Loucy (cell line): ENCODE measurements around the gene BAIAP3.

Source experiments
- H2AFZ ChIP-seq: fragments of 200-600 bp; sonication (generic); 2 replicates; pipeline ENCODE4 v1.6.0; 2016; ENCODE audit warnings: antibody characterized with exemption, mild to moderate bottlenecking, low read length, moderate library complexity
- H3F3A ChIP-seq: fragments of 200-600 bp; 2 replicates; pipeline ENCODE4 v1.6.0; 2016; ENCODE audit warnings: antibody characterized with exemption, low read depth, mild to moderate bottlenecking
- H3K27me3 ChIP-seq: fragments of 200-600 bp; sonication (generic); 2 replicates; pipeline ENCODE4 v1.6.1; 2014; ENCODE audit warnings: low read length, mild to moderate bottlenecking; ENCODE audit not compliant: insufficient read depth, poor library complexity, severe bottlenecking
- H3K36me3 ChIP-seq: fragments of 200-600 bp; sonication (generic); 2 replicates; pipeline ENCODE4 v1.6.1; 2016; ENCODE audit warnings: low read length; ENCODE audit not compliant: insufficient read depth
- H3K4me1 ChIP-seq: fragments of 200-600 bp; sonication (generic); 2 replicates; pipeline ENCODE4 v1.5.1; 2014; ENCODE audit warnings: low read length, mild to moderate bottlenecking; ENCODE audit not compliant: insufficient read depth, poor library complexity, severe bottlenecking
- H3K4me2 ChIP-seq: fragments of 200-600 bp; sonication (generic); 2 replicates; pipeline ENCODE4 v1.6.0; 2014; ENCODE audit warnings: antibody characterized with exemption, low read length, low read depth, mild to moderate bottlenecking; ENCODE audit not compliant: poor library complexity, severe bottlenecking
- H3K4me3 ChIP-seq: fragments of 200-600 bp; sonication (generic); 2 replicates; pipeline ENCODE4 v1.5.1; 2014; ENCODE audit warnings: low read length, mild to moderate bottlenecking, mixed read lengths; ENCODE audit not compliant: poor library complexity, severe bottlenecking
- H3K79me2 ChIP-seq: fragments of 200-600 bp; sonication (generic); 2 replicates; pipeline ENCODE4 v1.6.1; 2014; ENCODE audit warnings: low read length; ENCODE audit not compliant: insufficient read depth
- H3K9ac ChIP-seq: fragments of 200-600 bp; sonication (generic); 2 replicates; pipeline ENCODE4 v1.6.0; 2014; ENCODE audit warnings: mild to moderate bottlenecking, low read depth, low read length, moderate library complexity; ENCODE audit not compliant: poor library complexity, severe bottlenecking
- H3K9me2 ChIP-seq: fragments of 200-600 bp; sonication (generic); replicated peaks from 2 replicates; pipeline ENCODE4 v1.6.1; 2016; ENCODE audit warnings: low read depth, low read length, mixed read lengths
- H3K9me3 ChIP-seq: fragments of 200-600 bp; sonication (generic); 2 replicates; pipeline ENCODE4 v1.6.1; 2014; ENCODE audit warnings: mild to moderate bottlenecking, antibody characterized with exemption, low read length, low read depth; ENCODE audit not compliant: insufficient read depth
- H4K20me1 ChIP-seq: fragments of 200-600 bp; sonication (generic); 2 replicates; pipeline ENCODE4 v1.6.0; 2014; ENCODE audit warnings: antibody characterized with exemption, low read length, mild to moderate bottlenecking; ENCODE audit not compliant: insufficient read depth, poor library complexity, severe bottlenecking
- CTCF ChIP-seq: fragments of 200-600 bp; sonication (generic); conservative IDR thresholded peaks from 2 replicates; pipeline ENCODE4 v1.5.1; 2014; ENCODE audit warnings: mild to moderate bottlenecking, antibody characterized with exemption, low read length
- EZH2phosphoT487 ChIP-seq: fragments of 200-600 bp; IDR thresholded peaks from 2 replicates; pipeline ENCODE4 v1.6.1; 2018; ENCODE audit warnings: antibody characterized with exemption, mild to moderate bottlenecking, moderate library complexity, borderline replicate concordance

Gene BAIAP3

GRCh38 chr16:1317479-1318267 lies 15.8 kb upstream of the BAIAP3 start:
- Histone ChIP-seq H3K4me3 (no peak overlapping the region), H3F3A (no peaks in the 10 kb centered on the region), H2AFZ (no peak overlapping the region), H3K36me3 (peaks cover 45% of the 10 kb centered on the region; the same call in 1 of the 2 replicates), H3K4me1 (no peaks in the 10 kb centered on the region), H3K9ac (no peak overlapping the region), H3K4me2 (no peak overlapping the region), H3K9me2 (no peaks in the 10 kb centered on the region), H4K20me1 (peaks cover 25% of the 10 kb centered on the region), H3K79me2 (peaks cover 26% of the 10 kb centered on the region), H3K27me3 (no peaks in the 10 kb centered on the region), H3K9me3 (no peaks in the 10 kb centered on the region)
- no peak for TF ChIP-seq EZH2phosphoT487
- no peak for TF ChIP-seq CTCF

- no peaks in the 10 kb centered on the region for H3K9me3 ChIP-seq
- no peak overlapping the region for H3K4me3 ChIP-seq
- H3K4me1 ChIP-seq, result no peaks in the 10 kb centered on the region
- H4K20me1 ChIP-seq, result peaks cover 20% of the 10 kb centered on the region
- H3K9ac ChIP-seq, result no peak overlapping the region
- peaks cover 45% of the 10 kb centered on the region; the same call in 1 of the 2 replicates for H3K36me3 ChIP-seq
- no peak overlapping the region for H2AFZ ChIP-seq
- H3K79me2 ChIP-seq, result peaks cover 21% of the 10 kb centered on the region; the same call in 1 of the 2 replicates
- H3K4me2 ChIP-seq, result no peak overlapping the region
- TF ChIP-seq CTCF (no peak), EZH2phosphoT487 (no peak)
- H3K9me2 ChIP-seq, result no peaks in the 10 kb centered on the region
- H3F3A ChIP-seq, result no peaks in the 10 kb centered on the region
- H3K27me3 ChIP-seq, result no peaks in the 10 kb centered on the region
These were observed 15.2 kb upstream of the BAIAP3 start for GRCh38 chr16:1318268-1318545.

GRCh38 chr16:1319041-1319440 lies 14.4 kb upstream of the BAIAP3 start:
- Histone ChIP-seq H2AFZ (no peak overlapping the region), H3K79me2 (peaks cover 12% of the 10 kb centered on the region; the same call in 1 of the 2 replicates)

More at GRCh38 chr16:1319041-1319440, 14.4 kb upstream of the BAIAP3 start:
- peaks cover 12% of the 10 kb centered on the region for H4K20me1 ChIP-seq
- no peak overlapping the region for H3K9ac ChIP-seq
- no peak for TF ChIP-seq CTCF
- TF ChIP-seq EZH2phosphoT487, result no peak
- no peaks in the 10 kb centered on the region for H3K9me2 ChIP-seq
- H3K9me3 ChIP-seq, result no peaks in the 10 kb centered on the region
- H3F3A ChIP-seq, result no peaks in the 10 kb centered on the region
- H3K4me3 ChIP-seq, result no peak overlapping the region
- H3K36me3 ChIP-seq, result peaks cover 45% of the 10 kb centered on the region; the same call in 1 of the 2 replicates
- no peak overlapping the region for H3K4me2 ChIP-seq
- no peaks in the 10 kb centered on the region for H3K4me1 ChIP-seq
- H3K27me3 ChIP-seq, result no peaks in the 10 kb centered on the region
